ENCODE measurements around the gene SAP25.

SAP25 gene

DNA sequence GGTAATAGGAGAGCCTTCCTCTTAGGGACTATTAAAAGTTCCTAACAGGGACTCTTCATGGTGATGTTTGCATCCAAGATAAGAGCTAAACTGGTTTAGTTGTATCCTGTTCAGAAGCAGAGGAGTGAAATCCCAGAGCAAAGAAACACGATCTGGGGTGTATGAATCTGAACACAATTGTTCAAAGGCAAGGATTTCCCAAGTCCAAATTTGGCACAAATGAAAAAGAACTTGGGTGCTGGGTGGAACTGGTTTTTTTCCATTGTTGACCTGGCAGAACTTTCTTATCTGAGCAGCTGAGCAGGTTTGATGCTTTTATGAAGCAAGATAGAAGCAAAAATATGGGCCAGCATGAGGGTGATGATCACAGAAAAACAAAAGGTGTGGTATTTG, 28.7 kb downstream of the SAP25 start:
- TF ChIP-seq CTCF (IDR thresholded peaks at IDR 0.05), result no peak

DNA sequence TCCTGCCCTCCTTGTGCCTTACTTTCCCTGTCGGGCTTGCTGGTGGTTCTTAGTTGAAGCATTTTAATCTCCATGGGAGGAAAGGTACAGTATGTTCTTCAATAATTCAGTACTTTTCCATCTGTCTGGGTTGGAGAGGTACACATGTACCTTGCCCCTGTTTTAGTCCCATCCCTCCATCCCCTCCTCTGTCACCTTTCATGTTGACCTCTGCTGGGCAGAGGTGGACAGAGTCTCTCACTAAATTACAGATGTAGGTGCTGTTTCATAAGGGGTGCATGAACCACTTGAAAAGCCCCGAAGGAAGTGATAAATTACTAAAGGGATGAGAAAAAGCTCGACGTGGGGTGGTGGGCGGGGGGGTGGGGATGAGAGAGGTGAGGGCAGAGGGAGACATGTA, 29.3 kb downstream of the SAP25 start:
- TF ChIP-seq CTCF (IDR thresholded peaks at IDR 0.05), result no peak

GRCh38 chr7:100543586-100543985, 30.1 kb downstream of the SAP25 start:
- no peak for TF ChIP-seq CTCF (IDR thresholded peaks at IDR 0.05)

GRCh38 chr7:100540073-100540723, 33.5 kb downstream of the SAP25 start:
- no peak for TF ChIP-seq CTCF (IDR thresholded peaks at IDR 0.05)

GRCh38 chr7:100539436-100540006, 34.2 kb downstream of the SAP25 start:
- no peak for TF ChIP-seq CTCF (IDR thresholded peaks at IDR 0.05)

DNA sequence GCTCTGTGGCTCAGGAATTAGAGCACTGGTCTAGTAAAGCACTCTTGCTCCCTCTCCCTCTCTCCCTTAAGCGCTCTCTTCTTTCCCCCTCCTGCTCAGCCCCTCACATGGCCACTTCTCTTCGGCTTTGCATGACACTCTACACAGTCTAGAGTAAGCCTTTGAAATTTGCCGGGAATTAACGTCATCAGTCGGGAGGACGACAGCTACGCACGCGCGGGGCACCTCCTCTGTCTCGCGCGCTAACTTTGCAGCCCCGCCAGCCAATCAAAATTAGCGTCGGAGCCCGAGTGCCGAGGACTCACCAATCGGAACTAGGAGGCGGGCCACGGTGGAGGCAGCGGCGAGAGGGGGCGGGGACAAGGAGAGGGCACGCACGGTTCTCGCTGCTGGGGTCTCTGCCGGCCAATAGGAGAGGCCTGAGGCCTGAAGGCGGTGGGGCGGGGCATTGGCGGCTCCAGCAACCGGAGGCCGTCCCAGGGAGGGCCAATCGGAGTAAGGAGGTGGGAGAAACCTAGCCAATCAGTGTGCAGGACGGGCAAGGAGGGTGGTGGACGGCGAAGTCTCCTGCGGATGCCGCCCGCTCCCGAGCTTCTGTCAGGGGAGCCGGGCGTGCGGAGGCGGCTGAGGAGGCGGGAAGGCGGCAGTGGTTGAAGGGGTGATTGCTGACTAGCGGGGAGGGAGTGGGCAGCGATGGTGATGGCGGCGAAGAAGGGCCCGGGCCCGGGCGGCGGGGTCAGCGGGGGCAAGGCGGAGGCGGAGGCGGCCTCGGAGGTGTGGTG, 34.9 kb downstream of the SAP25 start, which contains the start of gene AGFG2:
TSS of gene AGFG2 (plus strand) at position 550 of the 782 bp plus-strand sequence. CDS start at position 694, 144 bp downstream.
- no peak for TF ChIP-seq CTCF (IDR thresholded peaks at IDR 0.05)

GRCh38 chr7:100538348-100538653, 35.4 kb downstream of the SAP25 start:
- no peak for TF ChIP-seq CTCF (IDR thresholded peaks at IDR 0.05)

Data from LNCAP (cell line).